ENCODE data around the gene CD300LG. TPM values are rescaled to one million over a fixed set of nuclear protein-coding genes. Genes with fewer than 3 reads are reported as not detected.

CD300LG gene
- polyA plus RNA-seq, 1 donor (not counting 4 experiments of a cell fraction or from before 2014, with no cell fraction given): not detected

GRCh38 chr17:43911904-43912303 is 64.9 kb downstream of the CD300LG start:
- Histone ChIP-seq H3K9me1 (ENCODE audit: control insufficient read depth, extremely low read depth, insufficient read depth, low read length) (no peaks in the 10 kb centered on the region), H3K4me1 (ENCODE audit: control insufficient read depth, extremely low read depth, insufficient read depth, low read length) (peaks cover 8% of the 10 kb centered on the region), H3K36me3 (ENCODE audit: control insufficient read depth in 2 of 2, extremely low read depth in 1 of 2, insufficient read depth in 2 of 2, low read length in 2 of 2) (no peaks in the 10 kb centered on the region), H4K20me1 (ENCODE audit: control insufficient read depth, extremely low read depth, insufficient read depth, low read length) (no peaks in the 10 kb centered on the region), H3K27me3 (ENCODE audit: control insufficient read depth, extremely low read depth, insufficient read depth, low read length) (peaks cover 41% of the 10 kb centered on the region), H2AFZ (ENCODE audit: control insufficient read depth, low read length) (no peak overlapping the region), H3K4me3 (ENCODE audit: control insufficient read depth in 2 of 3, extremely low read depth in 1 of 3, insufficient read depth in 2 of 3, low read depth in 1 of 3, low read length in 3 of 3) (no peak overlapping the region), H3K27ac (ENCODE audit: control insufficient read depth, insufficient read depth, low read length) (no peak overlapping the region), H3K9ac (ENCODE audit: control insufficient read depth, extremely low read depth, insufficient read depth, low read length) (no peak overlapping the region), H3K4me2 (ENCODE audit: control insufficient read depth, extremely low read depth, insufficient read depth, low read depth, low read length) (no peak overlapping the region), H3K79me2 (ENCODE audit: control insufficient read depth, insufficient read depth, low read length) (no peaks in the 10 kb centered on the region), H3K9me3 (ENCODE audit: control insufficient read depth, low read depth, low read length) (no peaks in the 10 kb centered on the region)
- TF ChIP-seq CTCF (optimal IDR thresholded peaks at IDR 0.05 in 1 of 3, IDR thresholded peaks at IDR 0.05 in 1 of 3, conservative IDR thresholded peaks at IDR 0.05 in 1 of 3; ENCODE audit: extremely low read depth in 1 of 3, insufficient read depth in 2 of 3, low read length in 3 of 3) (no peak), EZH2 (IDR thresholded peaks at IDR 0.05; ENCODE audit: low read length) (no peak)
- dilution Hi-C loops (cut with MboI; ENCODE audit: extremely low pct_ligation_motif_present, low sequenced_read_pairs): no loop called here
- no peak for DNase-seq (ENCODE audit: low read depth, low spot score)
- no peak for FAIRE-seq

GRCh38 chr17:43912635-43913304 is 65.8 kb downstream of the CD300LG start:
- Histone ChIP-seq H3K27me3 (ENCODE audit: control insufficient read depth, extremely low read depth, insufficient read depth, low read length) (peaks cover 40% of the 10 kb centered on the region), H3K9ac (ENCODE audit: control insufficient read depth, extremely low read depth, insufficient read depth, low read length) (no peak overlapping the region), H3K4me3 (ENCODE audit: control insufficient read depth in 2 of 3, extremely low read depth in 1 of 3, insufficient read depth in 2 of 3, low read depth in 1 of 3, low read length in 3 of 3) (no peak overlapping the region), H2AFZ (ENCODE audit: control insufficient read depth, low read length) (no peak overlapping the region), H3K4me2 (ENCODE audit: control insufficient read depth, extremely low read depth, insufficient read depth, low read depth, low read length) (no peak overlapping the region), H3K36me3 (ENCODE audit: control insufficient read depth in 2 of 2, extremely low read depth in 1 of 2, insufficient read depth in 2 of 2, low read length in 2 of 2) (no peaks in the 10 kb centered on the region), H3K9me3 (ENCODE audit: control insufficient read depth, low read depth, low read length) (no peaks in the 10 kb centered on the region), H3K79me2 (ENCODE audit: control insufficient read depth, insufficient read depth, low read length) (no peaks in the 10 kb centered on the region), H3K27ac (ENCODE audit: control insufficient read depth, insufficient read depth, low read length) (no peak overlapping the region), H3K4me1 (ENCODE audit: control insufficient read depth, extremely low read depth, insufficient read depth, low read length) (peaks cover 1% of the 10 kb centered on the region), H4K20me1 (ENCODE audit: control insufficient read depth, extremely low read depth, insufficient read depth, low read length) (no peaks in the 10 kb centered on the region), H3K9me1 (ENCODE audit: control insufficient read depth, extremely low read depth, insufficient read depth, low read length) (no peaks in the 10 kb centered on the region)
- FAIRE-seq: no peak
- no peak for TF ChIP-seq CTCF (optimal IDR thresholded peaks at IDR 0.05 in 1 of 3, IDR thresholded peaks at IDR 0.05 in 1 of 3, conservative IDR thresholded peaks at IDR 0.05 in 1 of 3; ENCODE audit: extremely low read depth in 1 of 3, insufficient read depth in 2 of 3, low read length in 3 of 3)
- TF ChIP-seq EZH2 (IDR thresholded peaks at IDR 0.05; ENCODE audit: low read length): no peak
- no peak for DNase-seq (ENCODE audit: low read depth, low spot score)
- dilution Hi-C loops (cut with MboI; ENCODE audit: extremely low pct_ligation_motif_present, low sequenced_read_pairs): no loop called here

Other genes starting within 250 kb of the CD300LG start
- 0.05 to 0.10 TPM (median 0.08 TPM) in 3 replicates for gene MEOX1, start 185.3 kb upstream of the CD300LG start, polyA plus RNA-seq
- gene SOST, start 88.4 kb upstream of the CD300LG start, polyA plus RNA-seq: 0.02 to 0.04 TPM in 2 of 3 replicates, not detected in the other
- gene DUSP3, start 68.2 kb upstream of the CD300LG start, polyA plus RNA-seq: 39.2 to 45.2 TPM (median 44.1 TPM) in 3 replicates
- gene CFAP97D1, start 66.7 kb upstream of the CD300LG start, polyA plus RNA-seq: 0.01 TPM in 1 of 3 replicates, not detected in the others
- 6.5 to 7.4 TPM (median 7.0 TPM) in 3 replicates for gene MPP3, start 14.0 kb upstream of the CD300LG start, polyA plus RNA-seq
- 0.07 to 0.30 TPM (median 0.12 TPM) in 3 replicates for gene MPP2, start 60.4 kb downstream of the CD300LG start, polyA plus RNA-seq
- gene PPY, start 95.3 kb downstream of the CD300LG start, polyA plus RNA-seq: not detected in 3 replicates
- not detected in 3 replicates for gene PYY, start 106.8 kb downstream of the CD300LG start, polyA plus RNA-seq
- 1.4 to 1.8 TPM (median 1.8 TPM) in 3 replicates for gene NAGS, start 157.4 kb downstream of the CD300LG start, polyA plus RNA-seq
- 20.1 to 26.4 TPM (median 25.7 TPM) in 3 replicates for gene TMEM101, start 167.8 kb downstream of the CD300LG start, polyA plus RNA-seq
- 40.1 to 74.3 TPM (median 49.5 TPM) in 3 replicates for gene LSM12, start 219.5 kb downstream of the CD300LG start, polyA plus RNA-seq
- 28.0 to 44.2 TPM (median 37.9 TPM) in 3 replicates for gene G6PC3, start 223.6 kb downstream of the CD300LG start, polyA plus RNA-seq